ENCODE measurements around the gene ADGRA3.
"Not testable (repeated sequence)": the region's sequence is repeated elsewhere in the genome, so short reads cannot be mapped to it uniquely, and the experiment has no call there.

GRCh38 chr4:22475311-22475646 lies 40.6 kb downstream of the ADGRA3 start:
- not testable (repeated sequence) for TF ChIP-seq CTCF (IDR thresholded peaks at IDR 0.05; ENCODE audit: low read length); EZH2phosphoT487 (IDR thresholded peaks at IDR 0.05; ENCODE audit: low read length); EZH2 (optimal IDR thresholded peaks at IDR 0.05; ENCODE audit: low read depth, low read length)
